CD4-positive, alpha-beta T cell treated with Interleukin-6 at 100 ng/mL for 8 hours (primary cell): Measurements from ENCODE around the gene SLC43A1.
"Not testable (repeated sequence)": the region's sequence is repeated elsewhere in the genome, so short reads cannot be mapped to it uniquely, and the experiment has no call there.

ENCODE experiments used
- DNase-seq: peaks from one replicate; pipeline ENCODE4 v3.0.0-alpha.2; 2020; ENCODE audit warnings: mixed read lengths, low spot score

SLC43A1 gene

DNA sequence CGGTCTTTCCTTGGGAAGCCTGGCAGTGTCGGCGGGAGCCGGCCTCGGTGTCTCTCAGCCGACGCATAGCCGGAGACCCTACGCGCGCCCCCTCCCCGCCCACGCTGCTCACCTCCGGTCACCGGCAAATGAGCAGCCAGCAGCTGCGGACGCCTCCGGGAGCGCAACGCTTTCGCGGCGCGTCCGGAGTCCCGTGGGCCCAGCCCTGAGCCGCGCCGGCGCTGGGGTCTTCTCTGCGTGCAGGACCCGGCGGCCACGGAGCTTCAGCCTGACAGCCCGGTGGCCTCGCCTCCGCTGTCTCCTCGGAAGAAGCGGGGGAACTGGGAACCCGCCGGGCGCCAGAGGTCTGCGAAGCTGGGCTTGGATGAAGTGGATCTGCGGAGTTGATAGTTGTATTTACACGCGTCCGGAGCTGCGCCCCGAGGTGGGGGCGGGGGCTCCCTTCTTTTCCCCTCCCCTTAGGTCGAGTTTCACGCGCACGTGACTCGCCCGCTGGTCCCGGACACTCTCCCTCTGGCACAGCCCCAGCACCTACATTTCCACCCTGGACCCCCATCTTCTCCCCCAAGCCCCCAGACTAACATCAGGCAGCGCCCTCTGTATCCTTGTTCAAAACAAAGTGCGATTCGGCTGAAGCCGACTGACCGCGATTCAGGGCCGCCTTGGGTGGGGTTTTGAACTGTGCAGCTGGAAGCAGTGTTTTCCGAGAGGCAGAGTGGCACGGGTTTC is at the start of gene SLC43A1:
TSS of gene SLC43A1 (minus strand) at position 371 of the 729 bp plus-strand sequence. CDS start 1,591 bp downstream, outside the sequence.
- DNase-seq: no peak

- no peak for DNase-seq
These were observed 47.1 kb upstream of the SLC43A1 start for GRCh38 chr11:57562596-57562995.

DNA sequence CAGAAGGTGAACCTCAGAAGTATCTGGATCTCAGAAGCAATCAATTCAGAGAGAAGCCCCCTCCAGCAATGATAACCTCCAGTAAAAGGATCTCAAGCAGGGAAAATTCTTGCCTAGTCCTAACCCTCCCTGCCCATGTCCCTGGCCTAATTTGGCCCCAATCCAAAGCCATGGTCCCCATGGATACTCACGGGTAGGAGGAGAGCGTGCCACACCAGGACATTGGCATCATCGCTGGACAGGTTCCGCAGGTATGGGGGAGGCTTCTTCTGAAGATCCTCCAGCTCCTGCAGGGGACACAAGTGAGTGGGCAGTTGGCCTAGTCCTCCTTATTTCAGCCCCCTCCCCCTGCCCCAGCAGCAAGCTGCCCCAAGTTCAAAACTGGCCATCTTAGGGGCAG is 44.6 kb upstream of the SLC43A1 start:
- DNase-seq: no peak

DNA sequence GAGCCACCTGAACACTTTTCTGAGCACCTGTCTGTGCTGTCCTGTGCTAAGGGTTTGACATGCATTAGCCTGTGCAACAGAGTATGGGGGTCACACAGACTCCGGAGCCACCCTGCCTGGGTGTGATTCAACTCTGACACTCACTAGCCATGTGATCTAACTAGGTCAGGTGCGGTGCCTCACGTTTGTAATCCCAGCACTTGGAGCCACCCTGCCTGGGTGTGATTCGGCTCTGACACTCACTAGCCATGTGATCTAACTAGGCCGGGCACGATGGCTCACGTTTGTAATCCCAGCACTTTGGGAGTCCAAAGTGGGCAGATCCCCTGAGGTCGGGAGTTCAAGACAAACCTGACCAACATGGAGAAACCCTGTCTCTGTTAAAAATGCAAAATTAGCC is 40.5 kb upstream of the SLC43A1 start:
- no peak for DNase-seq

- no peak for DNase-seq
These were observed 39.9 kb upstream of the SLC43A1 start for GRCh38 chr11:57555393-57555792.

DNA sequence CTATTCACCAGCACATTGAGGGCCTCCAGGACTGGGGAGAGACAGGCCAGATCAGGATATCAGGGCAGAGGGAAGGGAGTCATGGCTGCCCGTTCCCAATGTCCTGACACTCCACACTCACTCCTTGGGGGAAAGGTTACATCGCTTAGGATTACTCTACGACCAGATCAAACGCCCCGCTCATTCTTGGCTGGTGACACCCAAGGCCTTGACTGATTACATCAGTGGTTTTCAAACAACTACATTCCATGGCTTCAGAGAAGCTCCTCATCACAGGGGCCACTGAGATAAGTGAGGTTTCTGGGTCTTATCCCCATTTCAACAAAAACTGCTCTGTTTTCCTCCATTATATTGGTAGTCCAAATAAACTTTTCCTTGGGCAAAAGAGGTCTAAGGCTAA is 37.0 kb upstream of the SLC43A1 start:
- no peak for DNase-seq

- no peak for DNase-seq
These were observed 36.4 kb upstream of the SLC43A1 start for GRCh38 chr11:57551941-57552340.

GRCh38 chr11:57549983-57550382 is 34.5 kb upstream of the SLC43A1 start:
- no peak for DNase-seq

GRCh38 chr11:57547854-57548377 is 32.4 kb upstream of the SLC43A1 start:
- no peak for DNase-seq

- no peak for DNase-seq
These were observed 31.5 kb upstream of the SLC43A1 start for GRCh38 chr11:57546869-57547475.

DNA sequence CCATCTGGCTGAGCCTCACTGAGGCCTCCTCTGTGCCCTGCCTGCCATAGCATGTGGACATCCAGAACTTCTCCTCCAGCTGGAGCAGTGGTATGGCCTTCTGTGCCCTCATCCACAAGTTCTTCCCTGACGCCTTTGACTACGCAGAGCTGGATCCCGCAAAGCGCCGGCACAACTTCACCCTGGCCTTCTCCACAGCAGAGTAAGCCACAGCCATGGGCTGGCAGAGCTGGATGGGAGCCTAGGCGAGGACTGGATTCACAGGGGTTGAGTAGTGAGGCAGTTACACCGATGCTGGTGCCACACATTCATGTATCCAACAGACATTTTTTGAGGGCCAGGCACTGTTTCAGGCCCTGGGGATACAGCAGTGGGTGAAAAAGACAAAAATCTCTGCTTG is 30.9 kb upstream of the SLC43A1 start:
- DNase-seq: no peak

- DNase-seq: no peak
These were observed 30.4 kb upstream of the SLC43A1 start for GRCh38 chr11:57545883-57546282.

DNA sequence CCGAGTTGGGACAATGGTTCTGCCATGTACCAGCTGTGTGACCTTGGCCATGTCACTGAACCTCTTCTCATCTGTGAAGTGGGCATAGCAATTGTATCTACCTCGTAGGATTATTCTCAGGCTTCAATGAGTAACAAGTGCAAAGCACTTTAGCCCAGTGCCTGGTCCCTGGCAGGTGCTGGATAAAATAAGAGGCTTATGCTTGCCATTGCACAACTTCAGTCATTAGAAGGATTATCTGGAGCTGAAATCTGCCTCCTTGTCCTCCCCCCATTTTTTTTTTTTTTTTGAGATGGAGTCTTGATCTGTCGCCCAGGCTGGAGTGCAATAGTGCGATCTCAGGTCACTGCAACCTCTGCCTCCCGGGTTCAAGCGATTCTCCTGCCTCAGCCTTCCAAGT is 29.1 kb upstream of the SLC43A1 start:
- DNase-seq: no peak

DNA sequence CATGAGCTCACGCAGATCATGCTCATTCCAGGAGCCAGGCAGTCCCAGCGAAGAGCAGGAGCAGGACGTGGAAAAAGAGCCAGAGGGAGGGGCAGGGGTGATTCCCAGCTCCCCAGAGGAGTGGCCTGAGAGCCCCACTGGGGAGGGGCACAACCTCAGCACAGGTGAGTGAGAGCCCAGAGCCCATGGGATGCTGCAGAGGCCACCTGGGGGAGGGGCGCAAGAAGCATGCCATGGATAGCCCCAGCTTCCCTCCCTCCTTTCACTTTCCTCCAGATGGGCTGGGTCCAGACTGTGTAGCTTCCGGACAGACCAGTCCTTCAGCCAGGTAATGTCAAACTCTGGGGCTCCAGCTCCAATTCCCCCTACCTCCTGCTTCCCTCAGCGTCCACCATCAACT is 28.1 kb upstream of the SLC43A1 start:
- no peak for DNase-seq

DNA sequence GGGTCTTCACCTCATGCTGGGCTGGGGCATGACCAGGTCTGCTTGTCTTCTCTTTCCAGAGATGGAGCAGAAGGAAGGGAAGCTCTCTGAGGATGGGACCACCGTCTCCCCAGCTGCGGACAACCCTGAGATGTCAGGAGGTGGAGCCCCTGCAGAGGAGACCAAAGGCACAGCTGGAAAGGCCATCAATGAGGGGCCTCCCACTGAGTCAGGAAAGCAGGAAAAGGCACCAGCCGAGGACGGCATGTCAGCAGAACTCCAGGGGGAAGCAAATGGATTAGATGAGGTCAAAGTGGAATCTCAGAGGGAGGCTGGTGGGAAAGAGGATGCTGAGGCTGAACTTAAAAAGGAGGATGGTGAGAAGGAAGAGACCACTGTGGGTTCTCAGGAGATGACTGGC is 27.1 kb upstream of the SLC43A1 start:
- no peak for DNase-seq

GRCh38 chr11:57541169-57541568 is 25.7 kb upstream of the SLC43A1 start:
- no peak for DNase-seq

GRCh38 chr11:57539342-57539741 is 23.8 kb upstream of the SLC43A1 start:
- DNase-seq: no peak

DNA sequence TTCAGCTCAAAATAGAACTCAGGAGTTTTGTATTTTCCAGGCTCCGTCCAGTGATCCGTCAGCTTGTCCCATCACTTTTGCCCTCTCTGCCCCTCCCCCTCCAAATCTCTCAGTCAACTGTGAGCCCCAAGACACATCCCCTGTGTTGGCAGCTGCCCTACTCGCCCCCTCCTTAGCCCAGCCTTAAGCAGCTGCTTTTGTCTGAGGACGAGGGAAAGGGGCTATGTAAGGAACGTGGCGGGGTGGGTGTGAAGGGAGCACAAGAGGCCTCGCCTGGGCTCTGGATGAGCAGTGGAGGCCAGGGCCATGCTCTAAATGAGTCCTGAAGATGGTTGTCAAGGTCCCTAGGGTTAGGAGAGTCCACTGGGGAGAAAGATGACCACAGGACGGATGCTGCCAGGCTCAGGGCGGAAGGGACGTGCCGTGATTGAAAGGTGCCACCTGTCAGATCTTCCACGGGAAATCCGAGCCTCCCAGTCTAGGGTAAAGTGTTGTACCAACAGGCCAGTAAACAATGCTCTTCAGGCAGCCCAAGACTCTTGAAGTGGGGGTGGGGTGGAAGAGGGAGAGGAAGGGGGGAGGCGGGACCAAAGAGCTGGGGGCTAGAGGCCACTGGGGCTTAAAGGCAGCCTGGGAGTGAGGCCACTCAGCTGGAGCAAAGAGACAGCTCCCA is 21.6 kb upstream of the SLC43A1 start, which contains the start of gene SMTNL1:
TSS of gene SMTNL1 (plus strand) at position 649 of the 673 bp plus-strand sequence. CDS start 5,048 bp downstream, outside the sequence.
- no peak for DNase-seq

GRCh38 chr11:57534449-57534848 is 18.9 kb upstream of the SLC43A1 start:
- not testable (repeated sequence) for DNase-seq

GRCh38 chr11:57530596-57531507 is 15.3 kb upstream of the SLC43A1 start, which contains the start of gene TIMM10:
TSS of gene TIMM10 (minus strand) at chr11:57530754. CDS start at chr11:57530189, 565 bp downstream.
- peak; percentile 97 for DNase-seq

- DNase-seq: no peak
These were observed 14.7 kb upstream of the SLC43A1 start for GRCh38 chr11:57530215-57530595.

- no peak for DNase-seq
These were observed 13.5 kb upstream of the SLC43A1 start for GRCh38 chr11:57529012-57529411.
